ENCODE measurements around the gene C7. TPM values are rescaled to one million over a fixed set of nuclear protein-coding genes. Genes with fewer than 3 reads are reported as not detected.
"Not testable (repeated sequence)": the region's sequence is repeated elsewhere in the genome, so short reads cannot be mapped to it uniquely, and the experiment has no call there.

C7 gene
- total and polyA plus RNA-seq, 2 of the 13 experiments (the other 11 are each of a cell fraction or from before 2014, with no cell fraction given) = 1.7 to 3.5 TPM

GRCh38 chr5:40895440-40896425 is 13.6 kb upstream of the C7 start (continued):
- TF ChIP-seq DRAP1 (CRISPR knock-in tag; IDR thresholded peaks at IDR 0.05) (peak; percentile 82), ATF7 (CRISPR knock-in tag; IDR thresholded peaks at IDR 0.05) (peak; percentile 77; the same call in 1 of the 2 replicates), GABPA (IDR thresholded peaks at IDR 0.05; ENCODE audit: low read depth, low read length) (0 out of 2 replicates have a peak, but pooled peaks have one; percentile 19), GABPA (CRISPR knock-in tag; IDR thresholded peaks at IDR 0.05; ENCODE audit: low read depth) (peak; percentile 64), KMT2B (CRISPR knock-in tag; IDR thresholded peaks at IDR 0.05) (peak; percentile 57; the same call in 1 of the 2 replicates), FOXP1 (CRISPR knock-in tag; IDR thresholded peaks at IDR 0.05) (peak; percentile 57), HDAC2 (CRISPR knock-in tag; IDR thresholded peaks at IDR 0.05) (peak; percentile 52), HNF1B (CRISPR knock-in tag; IDR thresholded peaks at IDR 0.05) (peak; percentile 75), ZBTB20 (CRISPR knock-in tag; IDR thresholded peaks at IDR 0.05; ENCODE audit: borderline replicate concordance, low read depth) (0 out of 2 replicates have a peak, but pooled peaks have one; percentile 52)
- TF ChIP-seq ATF7, FOXP1 (IDR thresholded peaks at IDR 0.05): not testable (repeated sequence)
